Esophagus mucosa (tissue), 1 donor: ENCODE data around the gene HOXB3. TPM values are rescaled to one million over a fixed set of nuclear protein-coding genes. Genes with fewer than 3 reads are reported as not detected.

ENCODE experiments used
- ATAC-seq: fragments of 200-7000 bp; cut with Tn5 transposase; one replicate; pipeline ENCODE4 v1.9.1; 2020
- total RNA-seq: library from RNA; stranded (reverse); gene quantifications from one replicate; pipeline ENCODE4 v1.2.4, GENCODE V29; 2023
- donor health status: DM: yes; HTN: yes; CAD: no.

The HOXB3 gene
- total RNA-seq, 1 donor from 2014 or later: 6.0 TPM

DNA sequence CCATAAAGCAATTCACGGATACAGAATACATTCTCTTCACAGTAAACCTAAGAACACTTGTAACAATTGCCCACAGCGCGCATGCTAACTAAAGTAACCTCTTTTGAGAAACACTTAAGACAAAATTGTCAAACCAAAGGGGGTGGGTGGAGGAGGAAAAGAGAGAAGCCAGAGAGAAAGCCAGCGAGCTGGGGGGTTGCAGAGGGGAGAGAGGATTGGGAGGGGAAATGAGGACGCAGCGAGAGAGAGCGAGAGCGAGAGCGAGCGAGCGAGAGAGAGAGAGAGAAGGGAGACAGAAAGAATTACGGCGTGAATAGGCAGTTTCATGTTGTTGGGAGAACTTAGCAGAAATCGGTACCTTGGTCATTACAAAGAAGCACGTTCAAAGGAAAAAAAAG is 22.4 kb upstream of the HOXB3 start:
- ATAC-seq: no peak

- ATAC-seq: no peak
Measured at GRCh38 chr17:48611681-48612455, 21.8 kb upstream of the HOXB3 start.

DNA sequence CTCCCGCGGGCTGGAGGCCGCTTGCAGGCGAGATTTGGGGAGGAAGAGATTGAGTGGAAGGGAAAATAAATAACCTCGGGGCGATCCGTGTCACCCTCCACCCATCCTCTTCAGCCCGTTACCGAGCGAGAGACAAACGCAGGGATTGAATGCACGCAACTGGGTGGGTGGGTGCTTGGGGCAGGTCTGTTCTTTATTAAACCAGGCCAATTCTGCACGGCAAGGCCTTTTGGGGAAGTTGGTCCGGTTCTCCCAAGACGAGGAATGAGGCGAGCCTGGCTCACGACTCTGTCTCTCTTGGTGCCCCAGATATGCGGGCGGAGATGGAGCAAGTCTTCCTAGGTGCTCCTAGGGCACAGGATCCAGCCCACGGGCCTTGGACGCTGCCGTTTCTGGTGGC is 21.2 kb upstream of the HOXB3 start:
- no peak for ATAC-seq

GRCh38 chr17:48610282-48611211 is 20.5 kb upstream of the HOXB3 start, which contains the start of gene HOXB7:
TSS of gene HOXB7 (minus strand) at chr17:48611017. CDS start at chr17:48610918, 99 bp downstream.
- peak; percentile 28 for ATAC-seq

- no peak for ATAC-seq
Measured at GRCh38 chr17:48609759-48610281, 19.8 kb upstream of the HOXB3 start.

DNA sequence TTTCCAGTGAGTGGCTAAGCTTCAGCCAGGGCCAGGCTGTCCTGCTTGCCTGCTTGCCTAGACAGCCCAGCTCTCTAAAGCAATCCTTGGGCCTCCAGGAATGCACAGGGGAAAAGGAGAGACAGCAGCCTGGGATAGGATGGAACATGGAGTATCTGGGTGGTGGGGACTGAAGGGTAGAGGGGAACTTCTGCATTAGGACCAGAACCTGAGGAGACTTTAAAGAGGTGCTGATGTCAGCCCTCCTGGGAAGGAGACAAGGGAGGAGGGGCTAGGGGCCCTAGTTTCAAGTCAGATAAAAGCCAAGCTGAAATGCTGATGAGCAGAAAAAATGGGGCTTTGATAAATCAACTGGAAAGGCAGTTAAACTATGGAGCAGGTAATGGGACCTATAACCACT is 19.0 kb upstream of the HOXB3 start:
- ATAC-seq: no peak

- ATAC-seq: no peak
Measured at GRCh38 chr17:48608494-48608834, 18.4 kb upstream of the HOXB3 start.

DNA sequence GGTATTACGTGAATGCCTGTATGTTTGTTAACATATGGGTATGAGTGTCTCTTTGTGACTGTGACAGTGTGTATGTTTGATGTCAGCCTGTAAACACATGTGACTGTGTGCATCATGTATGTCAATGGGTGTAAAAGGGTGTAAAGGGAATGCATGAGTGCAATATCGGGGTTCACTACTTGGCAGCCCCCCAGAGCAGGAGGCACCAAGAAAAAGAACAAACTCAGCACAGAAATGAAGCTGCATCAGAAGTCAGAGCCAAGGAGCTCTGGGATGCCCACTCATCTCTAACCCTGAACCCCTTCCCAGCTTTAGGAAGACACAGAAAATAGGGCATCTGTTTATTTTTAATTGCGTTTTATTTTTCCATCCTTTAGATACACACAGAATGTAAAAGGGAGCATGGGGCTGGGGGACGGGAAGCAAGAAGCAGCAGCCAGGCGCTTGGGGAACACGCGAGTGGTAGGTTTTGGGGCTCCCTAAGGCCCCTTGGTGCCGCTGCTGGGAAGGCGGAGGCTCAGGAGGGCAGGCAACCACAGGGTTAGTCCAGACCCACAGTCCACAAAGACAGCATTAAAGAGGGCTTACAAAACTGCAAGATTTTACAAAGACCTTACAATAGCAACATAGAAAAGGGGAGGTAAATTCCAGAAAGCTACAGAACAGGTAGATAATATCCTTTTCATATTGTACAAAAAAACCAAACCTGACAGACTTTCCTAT is 17.0 kb upstream of the HOXB3 start:
- ATAC-seq: no peak

- no peak for ATAC-seq
Measured at GRCh38 chr17:48605991-48606891, 16.2 kb upstream of the HOXB3 start.

- no peak for ATAC-seq
Measured at GRCh38 chr17:48605409-48605919, 15.4 kb upstream of the HOXB3 start.

DNA sequence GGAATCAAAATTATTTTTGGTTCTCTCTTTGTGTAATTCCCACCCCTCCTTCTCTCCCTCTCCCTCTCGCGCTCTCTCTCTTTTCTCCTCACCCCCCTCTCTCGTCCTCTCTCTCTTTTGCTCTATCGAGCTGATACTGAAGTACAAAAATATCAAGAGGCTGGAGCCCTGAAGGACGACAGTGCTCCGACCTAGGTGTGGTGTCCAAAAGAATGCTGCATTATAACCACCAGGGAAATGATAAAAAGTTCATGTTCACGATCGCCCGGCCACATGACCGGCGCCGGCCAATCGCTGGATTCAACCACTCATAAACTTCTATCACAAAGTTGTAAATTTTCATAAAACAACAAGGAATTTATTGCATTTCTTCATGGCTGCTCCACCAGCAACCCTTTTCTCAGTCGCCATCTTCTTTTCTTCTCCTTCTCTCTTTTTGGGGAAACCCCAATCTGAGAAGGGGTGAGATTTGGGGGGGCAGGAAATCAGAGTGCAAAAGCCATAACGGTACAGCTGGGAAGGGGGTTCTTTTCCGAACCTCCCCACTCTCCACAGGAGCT is 14.8 kb upstream of the HOXB3 start, which contains the start of gene HOXB6:
HOXB6 (minus strand) TSS at position 217 of the 560 bp plus-strand sequence. CDS start 6,836 bp downstream, outside the sequence.
- no peak for ATAC-seq

- no peak for ATAC-seq
Measured at GRCh38 chr17:48603959-48604769, 14.1 kb upstream of the HOXB3 start.

DNA sequence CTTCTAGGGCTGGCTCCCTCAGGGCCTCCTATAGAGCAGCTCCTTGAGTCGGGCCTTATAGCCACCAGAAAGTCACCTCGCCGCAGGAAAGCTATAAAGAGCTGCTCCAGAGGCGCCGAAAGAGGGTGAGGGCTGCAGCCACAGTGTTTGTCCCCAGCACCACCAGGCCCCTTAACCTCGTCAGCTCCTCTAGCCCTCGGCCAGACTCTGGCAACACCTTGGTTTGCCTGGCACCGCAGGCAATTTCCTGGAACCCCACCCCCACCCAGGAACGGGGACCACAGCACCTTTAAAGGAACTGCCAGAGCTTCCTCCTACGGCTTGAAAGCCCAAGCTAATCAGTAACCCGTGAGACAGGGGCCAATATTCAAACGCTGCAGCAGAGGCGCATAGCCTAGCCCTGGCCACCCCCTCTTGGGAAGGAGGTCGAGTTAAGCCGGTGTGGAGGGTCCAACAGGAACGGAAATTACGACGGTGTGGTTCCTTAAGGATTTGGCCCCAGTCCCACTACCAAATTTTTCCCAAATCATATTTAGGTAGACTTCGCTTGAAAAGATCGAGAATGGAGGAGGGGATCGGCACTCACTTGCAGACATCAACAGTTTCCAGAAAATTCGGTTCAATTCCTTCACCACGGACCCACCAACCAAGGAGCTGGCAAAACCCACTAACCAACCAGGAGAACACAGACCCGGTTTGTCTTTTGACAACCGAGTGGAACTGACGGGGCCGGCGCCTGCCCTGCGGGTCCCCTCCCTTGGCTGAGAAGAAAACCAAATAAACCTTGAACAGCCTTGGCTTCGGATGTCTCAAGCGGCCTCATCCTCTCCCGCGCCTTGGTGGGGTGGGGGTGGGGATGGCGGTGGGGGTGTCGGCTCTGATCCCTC is 11.7 kb upstream of the HOXB3 start:
- ATAC-seq: no peak

DNA sequence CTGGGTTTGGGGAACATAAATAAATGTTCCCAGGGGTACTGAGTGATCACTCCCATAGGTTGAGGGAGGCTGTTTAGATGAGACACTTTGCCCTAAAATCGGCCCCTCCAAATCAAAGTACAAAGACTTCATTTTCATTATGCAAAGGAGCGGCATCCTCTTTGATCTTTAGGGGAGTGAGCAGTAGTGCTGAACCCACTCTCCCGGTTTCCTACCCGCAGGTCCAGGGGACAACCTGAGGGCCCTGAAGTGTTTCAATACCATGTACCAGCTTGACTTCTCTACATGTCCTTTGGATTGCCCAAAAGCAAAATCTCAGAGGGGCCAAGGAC is 11.1 kb upstream of the HOXB3 start:
- no peak for ATAC-seq

- ATAC-seq: no peak
Measured at GRCh38 chr17:48600244-48601098, 10.4 kb upstream of the HOXB3 start.

DNA sequence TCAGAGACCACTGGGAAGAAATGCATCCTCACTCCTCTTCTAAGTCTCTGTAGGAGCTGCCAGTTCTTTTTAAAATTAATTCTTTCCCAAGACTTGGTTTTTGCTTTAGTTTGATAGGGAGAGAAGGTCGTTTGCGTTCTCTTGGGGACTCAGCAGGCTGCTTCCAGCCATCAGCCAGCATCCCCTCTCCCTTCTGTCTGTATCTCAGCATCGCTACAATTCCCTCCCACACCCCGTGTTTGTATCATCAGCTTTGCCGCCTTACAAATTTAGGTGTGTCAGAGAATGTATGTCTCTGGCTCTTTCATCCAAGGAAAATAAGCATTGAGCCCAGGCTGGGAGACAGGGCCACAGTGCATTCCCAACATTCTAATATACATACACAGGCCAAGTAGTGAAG is 9.3 kb upstream of the HOXB3 start:
- ATAC-seq: no peak

DNA sequence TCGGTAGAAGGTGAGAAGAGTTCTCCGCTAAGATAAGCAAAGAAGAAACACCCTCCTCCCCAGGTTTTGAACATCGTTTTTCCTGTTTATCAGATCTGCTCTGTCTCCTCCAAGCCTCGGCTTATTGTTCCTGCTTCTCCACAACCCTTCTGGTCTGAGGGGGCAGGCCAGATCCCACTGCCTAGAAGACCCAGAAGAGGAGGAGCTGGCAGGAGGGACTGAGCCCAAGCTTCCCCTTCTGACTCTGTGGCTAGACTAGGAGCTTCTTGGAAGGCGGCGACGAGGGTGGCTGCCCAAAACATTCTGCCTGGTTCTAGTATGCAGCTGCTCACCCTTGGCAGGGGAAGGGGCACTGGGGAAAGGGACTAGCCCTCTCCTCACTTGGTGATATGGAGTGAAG is 8.7 kb upstream of the HOXB3 start:
- ATAC-seq: no peak
